ENCODE data around the gene TBC1D9B.

The TBC1D9B gene

GRCh38 chr5:179889885-179890284 is 17.8 kb downstream of the TBC1D9B start:
- Histone ChIP-seq H3K4me3 (ENCODE audit: low read depth in 1 of 2, low read length in 1 of 2) (no peak overlapping the region), H3K27ac (no peak overlapping the region), H3K9me3 (no peaks in the 10 kb centered on the region), H3K4me1 (ENCODE audit: control insufficient read depth in 1 of 2, insufficient read depth in 1 of 2, low read depth in 1 of 2, low read length in 1 of 2) (no peaks in the 10 kb centered on the region), H3K36me3 (peaks cover 99% of the 10 kb centered on the region), H3K27me3 (no peaks in the 10 kb centered on the region)
- TF ChIP-seq CTCF (IDR thresholded peaks at IDR 0.05), result no peak

- no peaks in the 10 kb centered on the region for H3K9me3 ChIP-seq
- no peaks in the 10 kb centered on the region for H3K4me1 ChIP-seq (ENCODE audit: control insufficient read depth in 1 of 2, insufficient read depth in 1 of 2, low read depth in 1 of 2, low read length in 1 of 2)
- no peak overlapping the region for H3K4me3 ChIP-seq (ENCODE audit: low read depth in 1 of 2, low read length in 1 of 2)
- H3K36me3 ChIP-seq, result peaks cover 88% of the 10 kb centered on the region
- TF ChIP-seq CTCF (IDR thresholded peaks at IDR 0.05), result no peak
- H3K27ac ChIP-seq, result no peak overlapping the region
- no peaks in the 10 kb centered on the region for H3K27me3 ChIP-seq
Measured at GRCh38 chr5:179887802-179888201, 19.9 kb downstream of the TBC1D9B start.

- no peaks in the 10 kb centered on the region for H3K4me1 ChIP-seq (ENCODE audit: control insufficient read depth in 1 of 2, insufficient read depth in 1 of 2, low read depth in 1 of 2, low read length in 1 of 2)
- no peak overlapping the region for H3K27ac ChIP-seq
Measured at GRCh38 chr5:179887095-179887494, 20.6 kb downstream of the TBC1D9B start.

GRCh38 chr5:179886190-179886911 is 21.3 kb downstream of the TBC1D9B start:
- no peak for TF ChIP-seq CTCF (IDR thresholded peaks at IDR 0.05)
- Histone ChIP-seq H3K4me3 (ENCODE audit: low read depth in 1 of 2, low read length in 1 of 2) (no peak overlapping the region), H3K27ac (no peak overlapping the region), H3K9me3 (no peaks in the 10 kb centered on the region), H3K36me3 (peaks cover 73% of the 10 kb centered on the region), H3K4me1 (ENCODE audit: control insufficient read depth in 1 of 2, insufficient read depth in 1 of 2, low read depth in 1 of 2, low read length in 1 of 2) (no peaks in the 10 kb centered on the region), H3K27me3 (no peaks in the 10 kb centered on the region)

More at GRCh38 chr5:179887095-179887494, 20.6 kb downstream of the TBC1D9B start:
- Histone ChIP-seq H3K36me3 (peaks cover 81% of the 10 kb centered on the region), H3K9me3 (no peaks in the 10 kb centered on the region), H3K27me3 (no peaks in the 10 kb centered on the region), H3K4me3 (ENCODE audit: low read depth in 1 of 2, low read length in 1 of 2) (no peak overlapping the region)
- TF ChIP-seq CTCF (IDR thresholded peaks at IDR 0.05), result no peak

GRCh38 chr5:179885491-179886090 is 22.1 kb downstream of the TBC1D9B start:
- TF ChIP-seq CTCF (IDR thresholded peaks at IDR 0.05), result no peak

More at GRCh38 chr5:179885491-179886090, 22.1 kb downstream of the TBC1D9B start:
- H3K27me3 ChIP-seq, result no peaks in the 10 kb centered on the region
- H3K36me3 ChIP-seq, result peaks cover 72% of the 10 kb centered on the region
- no peaks in the 10 kb centered on the region for H3K9me3 ChIP-seq
- no peak overlapping the region for H3K27ac ChIP-seq
- no peak overlapping the region for H3K4me3 ChIP-seq (ENCODE audit: low read depth in 1 of 2, low read length in 1 of 2)
- no peaks in the 10 kb centered on the region for H3K4me1 ChIP-seq (ENCODE audit: control insufficient read depth in 1 of 2, insufficient read depth in 1 of 2, low read depth in 1 of 2, low read length in 1 of 2)

Data from neutrophil (primary cell).